ENCODE results near the gene GSTM1. TPM values are rescaled to one million over a fixed set of nuclear protein-coding genes. Genes with fewer than 3 reads are reported as not detected.

The GSTM1 gene
- total and polyA plus RNA-seq, 7 donors: 0.39 to 27.6 (median 17.0) TPM; not detected in 3

DNA sequence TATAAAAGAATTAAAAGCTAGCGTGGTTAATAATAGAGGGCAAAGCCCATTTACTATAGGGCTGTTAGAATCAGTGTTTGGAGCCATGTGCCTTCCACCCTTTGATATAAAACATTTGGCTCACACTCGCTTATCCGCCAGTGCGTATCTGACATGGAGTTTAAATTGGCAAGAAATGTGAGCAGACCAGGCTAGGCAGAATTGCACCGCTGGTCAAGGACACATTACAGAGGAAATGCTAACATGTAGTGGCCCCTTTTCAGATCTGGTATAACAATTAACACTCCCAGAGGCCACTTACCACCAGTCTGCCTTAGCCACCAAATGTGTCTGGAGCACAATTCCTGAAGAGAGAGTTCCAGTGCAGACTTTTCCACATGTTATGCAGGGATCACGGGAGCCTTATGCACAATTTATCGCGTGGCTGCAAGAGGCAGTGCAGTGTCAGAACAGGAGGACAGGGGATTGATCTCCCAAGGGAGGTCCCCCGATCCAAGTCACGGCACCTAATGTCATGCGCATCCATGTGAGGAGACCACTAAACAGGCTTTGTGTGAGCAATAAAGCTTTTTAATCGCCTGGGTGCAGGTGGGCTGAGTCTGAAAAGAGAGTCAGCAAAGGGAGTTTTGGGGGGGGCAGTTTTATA, 39.2 kb downstream of the GSTM1 start:
- TF ChIP-seq, protein P1, sequence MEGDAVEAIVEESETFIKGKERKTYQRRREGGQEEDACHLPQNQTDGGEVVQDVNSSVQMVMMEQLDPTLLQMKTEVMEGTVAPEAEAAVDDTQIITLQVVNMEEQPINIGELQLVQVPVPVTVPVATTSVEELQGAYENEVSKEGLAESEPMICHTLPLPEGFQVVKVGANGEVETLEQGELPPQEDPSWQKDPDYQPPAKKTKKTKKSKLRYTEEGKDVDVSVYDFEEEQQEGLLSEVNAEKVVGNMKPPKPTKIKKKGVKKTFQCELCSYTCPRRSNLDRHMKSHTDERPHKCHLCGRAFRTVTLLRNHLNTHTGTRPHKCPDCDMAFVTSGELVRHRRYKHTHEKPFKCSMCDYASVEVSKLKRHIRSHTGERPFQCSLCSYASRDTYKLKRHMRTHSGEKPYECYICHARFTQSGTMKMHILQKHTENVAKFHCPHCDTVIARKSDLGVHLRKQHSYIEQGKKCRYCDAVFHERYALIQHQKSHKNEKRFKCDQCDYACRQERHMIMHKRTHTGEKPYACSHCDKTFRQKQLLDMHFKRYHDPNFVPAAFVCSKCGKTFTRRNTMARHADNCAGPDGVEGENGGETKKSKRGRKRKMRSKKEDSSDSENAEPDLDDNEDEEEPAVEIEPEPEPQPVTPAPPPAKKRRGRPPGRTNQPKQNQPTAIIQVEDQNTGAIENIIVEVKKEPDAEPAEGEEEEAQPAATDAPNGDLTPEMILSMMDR (IDR thresholded peaks at IDR 0.05): no peak
- TF ChIP-seq EP300 (IDR thresholded peaks at IDR 0.05): no peak
- TF ChIP-seq POLR2A (IDR thresholded peaks at IDR 0.05): no peak
- TF ChIP-seq POLR2AphosphoS5 (IDR thresholded peaks at IDR 0.05): no peak
- WGBS, 2 donors: 92 to 93% methylated on average over 12 of the region's 12 CpGs
- Histone ChIP-seq H3K36me3 (no peaks in the 10 kb centered on the region), H3K4me3 (no peak overlapping the region), H3K9me3 (no peaks in the 10 kb centered on the region), H3K27me3 (no peaks in the 10 kb centered on the region), H3K27ac (peak overlapping the region in 3 of 4 donors; percentile 45 to 53 (median 51)), H3K4me1 (peaks cover 0 to 15% (median 11%) of the 10 kb centered on the region in 4 donors)
- DNase-seq: no peak
- intact Hi-C loops (cut with DNase I): loop anchor here (5.0 kb wide), 1 partner anchor 60 kb away; the partner anchor contains the start of gene GSTM2

DNA sequence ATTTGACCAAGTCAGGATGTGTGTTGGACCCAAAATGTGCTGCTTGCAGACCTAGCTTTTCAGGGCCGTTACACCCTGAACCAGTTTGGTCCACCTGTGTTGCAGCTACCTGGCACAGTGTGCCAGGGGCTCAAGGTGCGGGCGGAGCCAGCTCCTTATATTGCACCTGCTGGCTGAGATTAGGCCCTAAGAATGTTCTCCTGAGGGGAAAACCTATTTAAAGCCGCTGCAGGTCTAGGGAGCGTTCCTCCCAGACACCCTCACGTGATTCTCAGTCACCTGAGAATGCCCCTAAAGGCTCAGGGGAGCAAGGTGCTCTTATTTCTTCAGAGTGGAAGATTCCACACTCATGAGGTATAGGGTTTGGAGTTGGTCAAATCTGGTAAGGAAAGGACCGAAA, 41.3 kb downstream of the GSTM1 start:
- Histone ChIP-seq H3K27me3 (no peaks in the 10 kb centered on the region), H3K4me1 (peaks cover 0 to 4% (median 3%) of the 10 kb centered on the region in 4 donors), H3K27ac (no peak overlapping the region), H3K36me3 (no peaks in the 10 kb centered on the region), H3K4me3 (no peak overlapping the region), H3K9me3 (no peaks in the 10 kb centered on the region)
- DNase-seq: no peak
- intact Hi-C loops (cut with DNase I): loop anchor here (5.0 kb wide), 1 partner anchor 62 kb away; the partner anchor contains the start of gene GSTM2
- 30 to 77% methylated on average over 7 of the region's 7 CpGs for WGBS, 2 donors
- TF ChIP-seq POLR2AphosphoS5 (IDR thresholded peaks at IDR 0.05) (no peak), EP300 (IDR thresholded peaks at IDR 0.05) (no peak), POLR2A (IDR thresholded peaks at IDR 0.05) (no peak)

DNA sequence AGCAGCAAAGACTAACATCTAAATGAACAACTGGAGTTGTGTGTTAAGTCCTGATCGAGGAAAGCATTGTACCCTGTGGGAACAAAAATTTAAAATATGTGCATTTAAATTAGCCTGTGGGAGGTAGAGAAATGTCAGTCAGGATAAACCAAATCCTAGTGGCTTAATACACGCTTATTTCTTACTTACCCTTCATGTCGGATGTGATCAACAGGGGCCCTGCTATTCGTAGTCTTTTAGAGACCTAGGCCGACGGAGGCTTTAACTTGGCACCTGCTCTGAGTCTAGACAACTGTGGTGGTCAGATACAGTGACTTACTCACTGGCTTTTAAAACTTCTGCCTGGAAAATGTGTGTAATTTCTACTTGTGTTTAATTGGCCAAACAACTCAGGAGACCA, 43.0 kb downstream of the GSTM1 start:
- no peak for TF ChIP-seq POLR2AphosphoS5 (IDR thresholded peaks at IDR 0.05)
- TF ChIP-seq EP300 (IDR thresholded peaks at IDR 0.05): no peak
- TF ChIP-seq, protein P1 (IDR thresholded peaks at IDR 0.05): no peak
- no peak for TF ChIP-seq POLR2A (IDR thresholded peaks at IDR 0.05)
- H3K27me3 ChIP-seq: no peaks in the 10 kb centered on the region
- WGBS, 2 donors: 84 to 85% methylated on average over 6 of the region's 6 CpGs
- intact Hi-C loops (cut with DNase I): no loop called here
- H3K36me3 ChIP-seq: no peaks in the 10 kb centered on the region
- DNase-seq: no peak
- no peaks in the 10 kb centered on the region for H3K4me1 ChIP-seq
- H3K27ac ChIP-seq: no peak overlapping the region
- H3K4me3 ChIP-seq: no peak overlapping the region
- H3K9me3 ChIP-seq: no peaks in the 10 kb centered on the region

DNA sequence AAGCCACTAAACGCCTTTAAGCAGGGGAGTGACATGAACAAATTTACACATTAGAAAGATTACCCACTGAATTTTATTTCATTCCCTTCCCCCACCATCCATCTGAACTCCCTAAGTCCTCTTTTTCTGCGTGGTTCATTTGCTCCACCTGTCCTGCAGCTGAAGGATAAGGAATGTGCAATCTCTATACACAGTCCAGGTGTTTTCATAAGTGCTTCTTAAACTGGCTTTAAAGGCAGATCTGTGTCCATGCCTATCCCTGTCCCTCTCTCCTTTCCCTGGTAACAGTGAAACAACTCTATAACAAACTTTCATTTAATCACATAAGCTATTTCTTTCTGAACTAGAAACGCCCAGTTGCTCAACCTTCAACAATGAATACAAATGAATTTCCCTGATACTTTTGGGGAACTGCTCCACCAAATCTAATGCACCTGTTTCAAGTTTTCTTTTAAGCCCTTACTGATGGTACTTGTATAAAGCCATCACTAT, 44.8 kb downstream of the GSTM1 start:
- Histone ChIP-seq H3K4me3 (no peak overlapping the region), H3K9me3 (no peaks in the 10 kb centered on the region), H3K27me3 (no peaks in the 10 kb centered on the region), H3K27ac (no peak overlapping the region), H3K36me3 (peaks cover 0 to 17% (median 6%) of the 10 kb centered on the region in 4 donors), H3K4me1 (no peaks in the 10 kb centered on the region)
- 14 to 58% methylated on average over 3 of the region's 3 CpGs for WGBS, 2 donors
- no peak for DNase-seq
- intact Hi-C loops (cut with DNase I): no loop called here
- TF ChIP-seq POLR2AphosphoS5 (IDR thresholded peaks at IDR 0.05) (no peak), EP300 (IDR thresholded peaks at IDR 0.05) (no peak), POLR2A (IDR thresholded peaks at IDR 0.05) (no peak)
- TF ChIP-seq, protein P1 (IDR thresholded peaks at IDR 0.05): no peak

DNA sequence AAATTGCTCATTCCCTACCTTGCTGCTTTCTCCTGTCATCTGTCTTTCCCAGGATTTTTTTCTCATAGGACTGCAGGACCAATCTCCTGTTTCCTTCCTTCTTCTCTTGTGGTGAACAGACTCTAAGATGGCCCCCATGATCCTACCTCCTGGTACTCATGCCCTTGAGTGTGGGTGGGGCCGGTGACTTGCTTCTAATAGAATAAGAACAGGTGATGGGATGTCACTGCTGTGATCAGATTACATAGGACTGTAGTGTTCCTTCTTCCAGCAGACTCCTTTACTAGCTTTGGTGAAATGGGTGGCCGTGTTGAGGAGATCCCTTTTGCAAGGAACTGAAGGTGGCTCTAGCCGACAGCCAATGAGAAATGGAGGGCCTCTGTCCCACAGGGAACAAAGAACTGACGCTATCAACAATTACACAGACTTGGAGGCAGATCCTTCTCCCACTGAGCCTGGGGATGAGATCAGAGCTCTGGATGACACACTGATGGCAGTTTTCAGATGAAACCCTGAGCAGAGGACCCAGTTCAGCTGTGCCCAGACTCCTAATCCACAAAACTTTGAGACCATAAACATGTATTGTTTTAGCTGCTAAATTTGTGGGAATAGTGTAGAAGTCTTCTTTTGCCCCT, 45.7 kb downstream of the GSTM1 start:
- peaks cover 0 to 26% (median 7%) of the 10 kb centered on the region in 4 donors for H3K36me3 ChIP-seq
- 88 to 93% methylated on average over 4 of the region's 4 CpGs for WGBS, 2 donors
- intact Hi-C loops (cut with DNase I): no loop called here
- H3K4me3 ChIP-seq: no peak overlapping the region
- peaks cover 0 to under 1% (median 0%) of the 10 kb centered on the region in 4 donors for H3K4me1 ChIP-seq
- H3K27me3 ChIP-seq: no peaks in the 10 kb centered on the region
- no peak overlapping the region for H3K27ac ChIP-seq
- DNase-seq: no peak
- H3K9me3 ChIP-seq: no peaks in the 10 kb centered on the region
- no peak for TF ChIP-seq POLR2AphosphoS5 (IDR thresholded peaks at IDR 0.05)
- TF ChIP-seq EP300 (IDR thresholded peaks at IDR 0.05): no peak
- TF ChIP-seq, protein P1 (IDR thresholded peaks at IDR 0.05): no peak
- TF ChIP-seq POLR2A (IDR thresholded peaks at IDR 0.05): no peak

Data from sigmoid colon (tissue), 7 donors.